Measurements from ENCODE around the gene MYO5B.

MYO5B gene

DNA sequence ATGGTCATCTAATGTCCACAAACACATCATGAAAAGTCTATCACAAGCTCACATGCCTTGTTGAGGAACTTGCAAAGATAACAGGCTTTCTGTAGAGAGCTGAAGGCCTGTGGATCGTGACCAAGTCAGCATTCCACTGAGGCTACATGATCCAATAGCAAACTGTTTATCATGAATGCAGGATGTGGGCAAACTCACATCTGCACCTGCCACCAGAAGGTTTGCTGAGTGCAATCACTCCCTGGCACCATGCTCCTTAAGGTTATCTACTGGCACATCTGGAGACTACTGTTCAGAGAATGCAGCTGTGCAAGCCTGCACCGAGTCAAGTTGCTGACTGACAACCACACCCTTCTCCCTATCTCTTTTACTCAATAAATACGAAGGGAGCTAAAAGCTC, 314.3 kb downstream of the MYO5B start:
- H3K4me3 ChIP-seq (ENCODE audit: low read depth, low read length), result no peak overlapping the region
- in situ Hi-C loops (cut with HindIII; ENCODE audit: low pct_ligation_motif_present, low sequenced_read_pairs), result no loop called here
- no peaks in the 10 kb centered on the region for H3K27me3 ChIP-seq (replicated peaks)
- no peak overlapping the region for H3K27ac ChIP-seq
- TF ChIP-seq, protein P1, sequence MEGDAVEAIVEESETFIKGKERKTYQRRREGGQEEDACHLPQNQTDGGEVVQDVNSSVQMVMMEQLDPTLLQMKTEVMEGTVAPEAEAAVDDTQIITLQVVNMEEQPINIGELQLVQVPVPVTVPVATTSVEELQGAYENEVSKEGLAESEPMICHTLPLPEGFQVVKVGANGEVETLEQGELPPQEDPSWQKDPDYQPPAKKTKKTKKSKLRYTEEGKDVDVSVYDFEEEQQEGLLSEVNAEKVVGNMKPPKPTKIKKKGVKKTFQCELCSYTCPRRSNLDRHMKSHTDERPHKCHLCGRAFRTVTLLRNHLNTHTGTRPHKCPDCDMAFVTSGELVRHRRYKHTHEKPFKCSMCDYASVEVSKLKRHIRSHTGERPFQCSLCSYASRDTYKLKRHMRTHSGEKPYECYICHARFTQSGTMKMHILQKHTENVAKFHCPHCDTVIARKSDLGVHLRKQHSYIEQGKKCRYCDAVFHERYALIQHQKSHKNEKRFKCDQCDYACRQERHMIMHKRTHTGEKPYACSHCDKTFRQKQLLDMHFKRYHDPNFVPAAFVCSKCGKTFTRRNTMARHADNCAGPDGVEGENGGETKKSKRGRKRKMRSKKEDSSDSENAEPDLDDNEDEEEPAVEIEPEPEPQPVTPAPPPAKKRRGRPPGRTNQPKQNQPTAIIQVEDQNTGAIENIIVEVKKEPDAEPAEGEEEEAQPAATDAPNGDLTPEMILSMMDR (IDR thresholded peaks at IDR 0.05; ENCODE audit: low read depth, low read length, missing control alignments), result no peak
- peak; percentile 9 for DNase-seq
- H3K36me3 ChIP-seq (replicated peaks), result no peaks in the 10 kb centered on the region

DNA sequence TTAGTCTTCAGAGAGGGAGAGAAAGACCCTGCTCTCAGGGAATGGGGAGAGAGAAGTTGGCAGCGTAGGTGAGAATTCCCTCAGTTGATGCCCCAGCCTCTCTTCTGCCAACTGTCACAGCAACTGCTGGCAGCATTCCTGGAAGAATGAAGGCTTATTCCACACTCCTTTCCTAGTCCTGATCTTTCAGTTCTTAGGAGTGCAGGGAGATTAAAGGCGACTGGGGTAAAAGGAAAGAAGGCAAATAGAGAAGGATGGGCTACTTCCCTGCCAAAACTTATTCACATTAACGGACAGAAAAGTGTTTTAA, 315.7 kb downstream of the MYO5B start:
- TF ChIP-seq, protein P1 (IDR thresholded peaks at IDR 0.05; ENCODE audit: low read depth, low read length, missing control alignments), result no peak
- no peak overlapping the region for H3K27ac ChIP-seq
- H3K27me3 ChIP-seq (replicated peaks), result no peaks in the 10 kb centered on the region
- no peak overlapping the region for H3K4me3 ChIP-seq (ENCODE audit: low read depth, low read length)
- H3K36me3 ChIP-seq (replicated peaks), result no peaks in the 10 kb centered on the region
- in situ Hi-C loops (cut with HindIII; ENCODE audit: low pct_ligation_motif_present, low sequenced_read_pairs), result no loop called here
- no peak for DNase-seq

DNA sequence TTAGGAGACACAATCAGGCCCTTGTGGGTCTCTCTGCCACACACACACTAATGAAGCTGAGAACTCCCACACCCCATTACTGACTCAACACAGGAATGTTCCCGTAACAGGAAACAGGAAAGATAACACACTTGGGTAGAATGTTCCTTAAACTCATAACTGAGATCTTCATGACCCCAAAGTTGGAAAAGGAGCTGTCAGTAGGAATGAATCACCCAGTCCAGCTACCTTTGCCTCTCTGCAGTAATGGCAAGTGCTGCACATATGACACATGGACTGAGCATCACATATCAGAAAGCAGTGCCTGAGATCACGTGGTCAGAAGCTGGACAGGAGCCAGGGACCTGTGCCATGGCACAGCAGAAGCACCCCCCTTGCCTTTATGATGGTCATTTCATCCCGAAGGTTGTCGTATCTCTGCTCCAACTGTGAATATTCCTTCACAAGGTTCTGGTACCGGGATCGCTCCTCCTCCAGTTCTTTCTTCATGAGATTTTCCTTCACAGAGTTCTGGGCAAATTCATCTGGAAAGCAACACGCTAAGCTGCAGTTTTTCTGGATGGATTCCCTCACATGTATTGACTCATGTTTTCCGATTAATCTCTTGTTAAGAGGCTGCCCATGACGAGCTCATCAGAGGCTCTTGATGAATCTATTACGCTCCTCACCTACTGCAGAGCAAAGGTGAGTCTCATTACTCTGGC, 316.2 kb downstream of the MYO5B start:
- no peak overlapping the region for H3K4me3 ChIP-seq (ENCODE audit: low read depth, low read length)
- H3K27ac ChIP-seq, result no peak overlapping the region
- TF ChIP-seq, protein P1 (IDR thresholded peaks at IDR 0.05; ENCODE audit: low read depth, low read length, missing control alignments), result no peak
- H3K36me3 ChIP-seq (replicated peaks), result no peaks in the 10 kb centered on the region
- peak; percentile 61 for DNase-seq
- in situ Hi-C loops (cut with HindIII; ENCODE audit: low pct_ligation_motif_present, low sequenced_read_pairs), result no loop called here
- H3K27me3 ChIP-seq (replicated peaks), result no peaks in the 10 kb centered on the region

DNA sequence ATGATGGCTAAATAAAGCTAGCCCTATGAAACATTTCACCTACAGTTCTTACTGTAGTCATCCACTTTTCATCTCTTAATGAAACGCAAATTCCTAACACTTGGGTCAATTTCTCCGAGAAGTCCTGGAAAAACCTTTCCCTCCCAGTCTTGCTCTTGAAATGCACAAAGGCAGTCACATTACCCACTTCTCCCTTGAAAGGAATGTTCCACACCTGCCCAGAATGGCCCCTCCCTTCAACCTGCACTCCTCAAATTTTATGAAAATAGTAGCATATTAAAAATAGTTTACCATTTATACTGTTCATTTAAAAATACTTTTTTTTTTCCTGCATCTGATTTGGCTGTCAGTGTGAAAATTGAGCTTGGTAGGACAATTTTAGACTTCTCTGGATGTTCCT, 316.9 kb downstream of the MYO5B start:
- Histone ChIP-seq H3K4me3 (ENCODE audit: low read depth, low read length) (no peak overlapping the region), H3K27me3 (replicated peaks) (no peaks in the 10 kb centered on the region), H3K27ac (no peak overlapping the region), H3K36me3 (replicated peaks) (no peaks in the 10 kb centered on the region)
- in situ Hi-C loops (cut with HindIII; ENCODE audit: low pct_ligation_motif_present, low sequenced_read_pairs), result no loop called here
- DNase-seq, result no peak
- TF ChIP-seq, protein P1 (IDR thresholded peaks at IDR 0.05; ENCODE audit: low read depth, low read length, missing control alignments), result no peak

DNA sequence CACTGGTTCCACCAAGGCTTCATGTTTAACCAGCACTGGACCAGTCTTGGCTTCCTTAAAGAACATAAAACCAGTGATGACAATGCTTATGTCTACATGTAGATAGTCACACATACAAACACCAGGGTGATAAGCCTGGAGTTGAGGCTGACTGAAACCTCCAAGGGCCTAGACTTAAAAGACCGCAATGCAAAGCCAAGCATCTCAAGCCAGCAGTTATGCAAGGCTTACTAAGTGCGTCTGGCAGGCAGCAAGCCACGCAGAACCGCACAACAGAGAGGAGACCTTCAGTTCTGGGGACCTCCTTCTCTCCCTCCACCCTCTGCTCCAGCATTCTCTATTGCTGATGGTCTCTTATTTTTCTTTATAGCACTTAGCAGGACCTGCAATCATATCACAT, 318.4 kb downstream of the MYO5B start:
- TF ChIP-seq, protein P1 (IDR thresholded peaks at IDR 0.05; ENCODE audit: low read depth, low read length, missing control alignments), result no peak
- no peaks in the 10 kb centered on the region for H3K36me3 ChIP-seq (replicated peaks)

DNA sequence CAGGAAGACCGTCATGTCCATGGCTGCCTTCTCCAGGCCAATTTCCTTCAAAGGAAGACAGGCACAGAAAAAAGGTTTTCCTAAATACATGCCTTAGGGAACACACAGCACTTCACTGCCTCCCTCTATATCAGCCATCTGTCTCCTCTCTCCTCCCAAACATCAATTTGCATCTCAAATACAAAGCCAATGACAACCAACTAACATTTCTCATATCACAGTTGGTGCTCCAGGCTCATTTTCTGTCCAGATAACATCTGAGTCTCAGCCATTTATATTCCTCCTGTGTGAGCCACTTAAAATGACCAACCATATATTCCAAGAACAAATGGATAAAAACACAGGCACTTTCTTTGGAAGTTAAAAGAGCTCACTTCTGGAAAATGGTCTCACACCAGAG, 319.2 kb downstream of the MYO5B start:
- TF ChIP-seq, protein P1 (IDR thresholded peaks at IDR 0.05; ENCODE audit: low read depth, low read length, missing control alignments), result no peak
- no peak for DNase-seq
- Histone ChIP-seq H3K27ac (no peak overlapping the region), H3K4me3 (ENCODE audit: low read depth, low read length) (no peak overlapping the region), H3K36me3 (replicated peaks) (no peaks in the 10 kb centered on the region), H3K27me3 (replicated peaks) (no peaks in the 10 kb centered on the region)
- in situ Hi-C loops (cut with HindIII; ENCODE audit: low pct_ligation_motif_present, low sequenced_read_pairs), result no loop called here

More for the DNA sequence above, 318.4 kb downstream of the MYO5B start:
- Histone ChIP-seq H3K4me3 (ENCODE audit: low read depth, low read length) (no peak overlapping the region), H3K27me3 (replicated peaks) (no peaks in the 10 kb centered on the region), H3K27ac (no peak overlapping the region)
- DNase-seq, result no peak
- in situ Hi-C loops (cut with HindIII; ENCODE audit: low pct_ligation_motif_present, low sequenced_read_pairs), result no loop called here
